Natural killer cell (primary cell): ENCODE results near the gene INSYN2A. TPM values are rescaled to one million over a fixed set of nuclear protein-coding genes. Genes with fewer than 3 reads are reported as not detected.

Experiments
- ATAC-seq, 3 donors: fragments of 150-1000 bp in 2 of 3; fragments of 200-7000 bp in 1 of 3; cut with Tn5 transposase; 1 replicate in 1 of 3; 2 replicates in 2 of 3; pipeline ENCODE4 v1.10.0; 2021; ENCODE audit warnings: mild to moderate bottlenecking in 2 of 3, moderate library complexity in 2 of 3
- DNase-seq, 2 donors: peaks; one replicate each; pipeline versions ENCODE4 v3.0.0 to v3.0.0-alpha.2; 2013 to 2021; ENCODE audit warnings: mixed read lengths in 1 of 2
- H3K27ac ChIP-seq: one replicate; pipeline ENCODE4 v1.5.1; 2013; ENCODE audit warnings: mild to moderate bottlenecking, low read length
- H3K27me3 ChIP-seq: one replicate; pipeline ENCODE4 v1.6.1; 2013; ENCODE audit warnings: low read length; ENCODE audit not compliant: control insufficient read depth, insufficient read depth
- H3K36me3 ChIP-seq: one replicate; pipeline ENCODE4 v1.6.1; 2013; ENCODE audit warnings: low read length; ENCODE audit not compliant: control insufficient read depth, insufficient read depth
- H3K4me1 ChIP-seq: one replicate; pipeline ENCODE4 v1.6.1; 2013; ENCODE audit warnings: low read length; ENCODE audit not compliant: control insufficient read depth, insufficient read depth
- H3K4me3 ChIP-seq: one replicate; pipeline ENCODE4 v1.5.1; 2013; ENCODE audit warnings: low read length
- H3K9me3 ChIP-seq: one replicate; pipeline ENCODE4 v1.6.1; 2013; ENCODE audit warnings: low read length; ENCODE audit not compliant: control insufficient read depth, insufficient read depth
- H3K27ac Mint-ChIP-seq, 2 donors: one replicate each; pipeline ENCODE4 v1.8.0; 2022; ENCODE audit warnings: mild to moderate bottlenecking in 2 of 2, mixed read lengths in 2 of 2, moderate library complexity in 1 of 2
- H3K27me3 Mint-ChIP-seq, 2 donors: one replicate each; pipeline ENCODE4 v1.8.0; 2022; ENCODE audit warnings: low read depth in 2 of 2, mixed read lengths in 2 of 2
- H3K36me3 Mint-ChIP-seq: one replicate; pipeline ENCODE4 v1.8.0; 2022; ENCODE audit warnings: mixed read lengths
- H3K4me1 Mint-ChIP-seq, 2 donors: one replicate each; pipeline ENCODE4 v1.8.0; 2022; ENCODE audit warnings: mixed read lengths in 2 of 2
- H3K4me3 Mint-ChIP-seq: one replicate; pipeline ENCODE4 v1.8.0; 2022; ENCODE audit warnings: mild to moderate bottlenecking, moderate library complexity, mixed read lengths
- H3K9me3 Mint-ChIP-seq, 2 donors: one replicate each; pipeline ENCODE4 v1.8.0; 2022; ENCODE audit warnings: mixed read lengths in 2 of 2
- CTCF ChIP-seq: fragments of 200-600 bp; IDR thresholded peaks from one replicate; pipeline ENCODE4 v1.8.0; 2022; ENCODE audit warnings: antibody characterized with exemption
- WGBS: methylation state at CpG from one replicate; pipeline ENCODE4 v1.1.7; 2013; ENCODE audit warnings: missing lambda C conversion rate; ENCODE audit not compliant: insufficient coverage; 5-methylcytosine and 5-hydroxymethylcytosine counted together
- intact Hi-C: fragments of 100-400 bp; cut with micrococcal nuclease; formaldehyde crosslinking; loops from one replicate; pipeline ENCODE4 v1.14.2; 2022
- total RNA-seq, 4 donors: library from RNA; stranded (reverse); fragments of 120-200 nt in 1 of 4; gene quantifications; one replicate each; pipeline versions ENCODE4 v1.2.3 to v1.2.4, GENCODE V29; 2013 to 2022

Gene INSYN2A
- total RNA-seq, 3 donors from 2014 or later (not counting 1 experiment from before 2014, with no cell fraction given) = not detected

DNA sequence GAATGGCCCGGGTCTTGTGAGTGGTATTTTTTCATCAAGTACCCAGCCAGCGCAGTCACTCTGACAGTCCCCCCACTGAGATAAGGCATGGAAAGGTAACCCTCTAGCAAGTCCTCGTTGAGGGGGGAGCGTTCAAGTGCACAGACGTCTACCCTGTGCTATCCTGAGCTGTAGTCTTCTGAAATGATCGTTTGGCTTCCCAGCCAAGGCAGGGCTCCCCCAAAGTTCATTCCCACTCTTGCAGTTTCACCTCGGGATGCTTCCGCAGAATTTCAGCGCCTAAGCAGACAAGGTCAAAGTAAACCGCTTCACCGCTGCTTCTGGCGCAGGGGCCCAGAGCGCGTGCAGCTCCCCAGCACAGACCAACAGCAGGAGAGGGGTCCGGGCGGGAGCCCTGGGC, 1.8 kb downstream of the INSYN2A start:
- Histone ChIP-seq H3K27me3 (no peaks in the 10 kb centered on the region), H3K4me3 (no peak overlapping the region), H3K36me3 (no peaks in the 10 kb centered on the region), H3K4me1 (no peaks in the 10 kb centered on the region), H3K27ac (no peak overlapping the region), H3K9me3 (no peaks in the 10 kb centered on the region)
- no peaks in the 10 kb centered on the region for H3K9me3 Mint-ChIP-seq
- TF ChIP-seq CTCF = no peak
- no peaks in the 10 kb centered on the region for H3K36me3 Mint-ChIP-seq
- H3K27ac Mint-ChIP-seq = no peak overlapping the region
- H3K27me3 Mint-ChIP-seq = peaks cover 54 to 68% of the 10 kb centered on the region in 2 donors
- WGBS = 53% methylated on average over 16 of the region's 16 CpGs
- DNase-seq (no peak), ATAC-seq (no peak)
- H3K4me3 Mint-ChIP-seq = no peak overlapping the region
- H3K4me1 Mint-ChIP-seq = no peaks in the 10 kb centered on the region
- intact Hi-C loops = no loop called here

- no peaks in the 10 kb centered on the region for H3K4me1 ChIP-seq
- Mint-ChIP-seq H3K27ac (no peak overlapping the region), H3K9me3 (no peaks in the 10 kb centered on the region), H3K36me3 (no peaks in the 10 kb centered on the region), H3K4me3 (no peak overlapping the region), H3K4me1 (no peaks in the 10 kb centered on the region), H3K27me3 (peaks cover 54 to 63% of the 10 kb centered on the region in 2 donors)
- ATAC-seq (no peak), DNase-seq (no peak)
- intact Hi-C loops = no loop called here
- WGBS = 91% methylated on average over 2 of the region's 2 CpGs
- H3K27ac ChIP-seq = no peak overlapping the region
- H3K9me3 ChIP-seq = no peaks in the 10 kb centered on the region
- TF ChIP-seq CTCF = no peak
- H3K4me3 ChIP-seq = no peak overlapping the region
- H3K36me3 ChIP-seq = no peaks in the 10 kb centered on the region
- no peaks in the 10 kb centered on the region for H3K27me3 ChIP-seq
These were observed 2.3 kb downstream of the INSYN2A start for GRCh38 chr10:127194111-127194510.

GRCh38 chr10:127193125-127193524, 3.3 kb downstream of the INSYN2A start:
- 71% methylated on average over 7 of the region's 7 CpGs for WGBS
- no peaks in the 10 kb centered on the region for H3K4me1 ChIP-seq
- no peak for TF ChIP-seq CTCF
- Mint-ChIP-seq H3K27me3 (peaks cover 48 to 53% of the 10 kb centered on the region in 2 donors), H3K27ac (no peak overlapping the region), H3K36me3 (no peaks in the 10 kb centered on the region), H3K4me3 (no peak overlapping the region), H3K4me1 (no peaks in the 10 kb centered on the region), H3K9me3 (no peaks in the 10 kb centered on the region)
- H3K27ac ChIP-seq = no peak overlapping the region
- no peaks in the 10 kb centered on the region for H3K36me3 ChIP-seq
- no peak for DNase-seq
- intact Hi-C loops = no loop called here
- no peak overlapping the region for H3K4me3 ChIP-seq
- H3K9me3 ChIP-seq = no peaks in the 10 kb centered on the region
- no peak for ATAC-seq
- H3K27me3 ChIP-seq = no peaks in the 10 kb centered on the region

- Mint-ChIP-seq H3K27ac (no peak overlapping the region), H3K4me3 (no peak overlapping the region), H3K9me3 (no peaks in the 10 kb centered on the region), H3K36me3 (no peaks in the 10 kb centered on the region), H3K4me1 (no peaks in the 10 kb centered on the region), H3K27me3 (peaks cover 41 to 59% of the 10 kb centered on the region in 2 donors)
- TF ChIP-seq CTCF = no peak
- no peaks in the 10 kb centered on the region for H3K27me3 ChIP-seq
- DNase-seq = no peak
- no peaks in the 10 kb centered on the region for H3K4me1 ChIP-seq
- intact Hi-C loops = no loop called here
- WGBS = 94% methylated on average over 1 of the region's 5 CpGs
- no peak overlapping the region for H3K4me3 ChIP-seq
- no peak for ATAC-seq
- no peak overlapping the region for H3K27ac ChIP-seq
- no peaks in the 10 kb centered on the region for H3K36me3 ChIP-seq
- no peaks in the 10 kb centered on the region for H3K9me3 ChIP-seq
These were observed 6.0 kb downstream of the INSYN2A start for GRCh38 chr10:127190427-127190826.
